HUES6 (cell line): ENCODE results near the gene HUWE1.
"Not testable (repeated sequence)": the region's sequence is repeated elsewhere in the genome, so short reads cannot be mapped to it uniquely, and the experiment has no call there.

Source experiments
- H3K27ac ChIP-seq: 2 replicates; pipeline ENCODE4 v1.7.0; 2013; ENCODE audit warnings: low read depth, mild to moderate bottlenecking, low read length, inconsistent platforms
- H3K27me3 ChIP-seq: 2 replicates; pipeline ENCODE4 v1.6.1; 2013; ENCODE audit warnings: low read length; ENCODE audit not compliant: control insufficient read depth, insufficient read depth
- H3K36me3 ChIP-seq: 2 replicates; pipeline ENCODE4 v1.6.1; 2013; ENCODE audit warnings: low read length; ENCODE audit not compliant: control insufficient read depth, insufficient read depth
- H3K4me1 ChIP-seq: 2 replicates; pipeline ENCODE4 v1.6.1; 2013; ENCODE audit warnings: low read length; ENCODE audit not compliant: control insufficient read depth, insufficient read depth
- H3K4me3 ChIP-seq: 2 replicates; pipeline ENCODE4 v1.5.1; 2013; ENCODE audit warnings: low read depth, low read length
- H3K9ac ChIP-seq: one replicate; pipeline ENCODE4 v1.6.1; 2013; ENCODE audit warnings: mild to moderate bottlenecking, low read length
- H3K9me3 ChIP-seq: 2 replicates; pipeline ENCODE4 v1.6.1; 2013; ENCODE audit warnings: low read depth, low read length; ENCODE audit not compliant: control insufficient read depth, insufficient read depth

Gene HUWE1

DNA sequence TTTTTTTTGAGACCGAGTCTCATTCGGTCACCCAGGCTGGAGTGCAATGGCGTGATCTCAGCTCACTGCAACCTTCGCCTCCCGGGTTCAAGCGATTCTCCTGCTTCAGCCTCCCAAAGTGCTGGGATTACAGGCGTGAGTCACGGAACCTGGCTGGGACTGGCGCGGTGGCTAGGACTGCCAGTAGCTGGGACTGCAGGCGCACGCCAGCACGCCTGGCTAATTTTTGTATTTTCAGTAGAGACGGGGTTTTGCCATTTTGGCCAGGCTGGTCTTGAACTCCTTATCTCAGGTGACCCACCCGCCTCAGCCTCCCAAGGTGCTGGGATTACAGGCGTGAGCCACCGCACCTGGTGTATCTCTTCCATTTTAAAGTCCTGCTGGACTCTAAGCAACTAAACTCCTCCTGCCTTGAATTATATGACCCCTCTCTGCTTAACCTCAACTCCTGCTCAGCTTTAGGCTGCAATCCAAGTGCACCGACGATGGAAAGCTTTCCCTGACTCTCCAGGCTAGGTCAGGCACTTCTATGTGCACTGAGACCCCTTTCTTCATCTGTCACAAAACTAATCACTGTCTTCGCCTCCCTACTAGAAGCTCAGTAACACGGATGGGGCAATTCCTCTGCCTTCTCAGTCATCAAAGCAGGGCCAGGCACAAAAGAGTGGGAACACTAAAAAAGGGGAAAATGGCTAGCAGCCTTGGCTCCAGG, 155.1 kb downstream of the HUWE1 start:
- H3K4me1 ChIP-seq, H3K4me3 ChIP-seq, H3K9ac ChIP-seq, H3K27me3 ChIP-seq, H3K27ac ChIP-seq: not testable (repeated sequence)
- Histone ChIP-seq H3K36me3 (peaks cover 37% of the 10 kb centered on the region), H3K9me3 (peaks cover 42% of the 10 kb centered on the region)

- Histone ChIP-seq H3K27me3 (no peaks in the 10 kb centered on the region; the same call in 1 of the 2 replicates), H3K9me3 (peaks cover 37% of the 10 kb centered on the region), H3K4me3 (no peak overlapping the region), H3K4me1 (no peaks in the 10 kb centered on the region), H3K27ac (no peak overlapping the region), H3K9ac (no peak overlapping the region), H3K36me3 (no peaks in the 10 kb centered on the region)
Measured at GRCh38 chrX:53526999-53527398, 159.5 kb downstream of the HUWE1 start.

DNA sequence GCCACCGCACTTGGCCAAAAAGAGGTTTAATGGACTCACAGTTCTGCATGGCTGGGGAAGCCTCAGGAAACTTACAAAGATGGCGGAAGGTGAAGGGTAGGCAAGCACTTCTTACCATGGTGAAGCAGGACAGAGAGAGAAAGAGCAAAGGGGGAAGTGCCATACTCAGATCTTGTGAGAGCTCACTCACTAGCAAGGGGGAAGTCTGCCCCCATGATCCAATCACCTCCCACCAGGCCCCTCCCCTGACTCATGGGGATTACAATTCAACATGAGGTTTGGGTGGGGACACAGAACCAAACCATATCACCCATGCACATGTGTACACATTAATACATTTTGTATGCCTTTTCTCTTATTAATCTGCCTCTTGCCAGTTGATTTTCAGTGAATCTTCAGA, 175.2 kb downstream of the HUWE1 start:
- H3K36me3 ChIP-seq: no peaks in the 10 kb centered on the region
- no peak overlapping the region for H3K4me3 ChIP-seq
- peaks cover 9% of the 10 kb centered on the region; the same call in 1 of the 2 replicates for H3K9me3 ChIP-seq
- H3K4me1 ChIP-seq: no peaks in the 10 kb centered on the region
- no peak overlapping the region for H3K27ac ChIP-seq
- no peaks in the 10 kb centered on the region for H3K27me3 ChIP-seq
- H3K9ac ChIP-seq: no peak overlapping the region

- H3K9ac ChIP-seq, H3K36me3 ChIP-seq, H3K27ac ChIP-seq, H3K27me3 ChIP-seq, H3K4me1 ChIP-seq, H3K4me3 ChIP-seq: not testable (repeated sequence)
- H3K9me3 ChIP-seq: peaks cover 15% of the 10 kb centered on the region
Measured at GRCh38 chrX:53504035-53504434, 182.5 kb downstream of the HUWE1 start.

- no peak overlapping the region for H3K4me3 ChIP-seq
- H3K36me3 ChIP-seq: no peaks in the 10 kb centered on the region
- no peaks in the 10 kb centered on the region for H3K4me1 ChIP-seq
- no peak overlapping the region for H3K9ac ChIP-seq
- peaks cover 2% of the 10 kb centered on the region; the same call in 1 of the 2 replicates for H3K9me3 ChIP-seq
- no peaks in the 10 kb centered on the region for H3K27me3 ChIP-seq
- H3K27ac ChIP-seq: no peak overlapping the region
Measured at GRCh38 chrX:53494436-53494835, 192.1 kb downstream of the HUWE1 start.

DNA sequence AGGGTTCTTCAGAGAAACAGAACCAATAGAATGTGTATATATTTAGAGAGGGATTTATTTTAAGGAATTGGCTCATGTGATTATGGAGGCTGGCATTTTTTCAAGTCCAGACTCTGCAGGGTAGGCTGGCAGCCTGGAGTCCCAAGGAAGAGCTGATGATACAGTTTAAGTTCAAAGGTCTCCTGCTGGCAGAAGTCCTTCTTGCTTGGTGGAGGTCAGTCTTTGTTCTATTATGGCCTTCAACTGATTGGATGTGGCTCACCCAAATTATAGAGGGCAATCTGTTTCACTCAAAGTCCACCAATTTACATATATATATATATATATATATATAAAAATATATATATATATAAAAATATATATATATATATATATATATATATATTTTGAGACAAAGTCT, 200.2 kb downstream of the HUWE1 start:
- no peaks in the 10 kb centered on the region for H3K36me3 ChIP-seq
- H3K27me3 ChIP-seq: peaks cover 4% of the 10 kb centered on the region; the same call in 1 of the 2 replicates
- H3K4me3 ChIP-seq: no peak overlapping the region
- H3K9me3 ChIP-seq: peaks cover 8% of the 10 kb centered on the region; the same call in 1 of the 2 replicates
- H3K4me1 ChIP-seq: no peaks in the 10 kb centered on the region
- H3K27ac ChIP-seq: no peak overlapping the region
- H3K9ac ChIP-seq: no peak overlapping the region

DNA sequence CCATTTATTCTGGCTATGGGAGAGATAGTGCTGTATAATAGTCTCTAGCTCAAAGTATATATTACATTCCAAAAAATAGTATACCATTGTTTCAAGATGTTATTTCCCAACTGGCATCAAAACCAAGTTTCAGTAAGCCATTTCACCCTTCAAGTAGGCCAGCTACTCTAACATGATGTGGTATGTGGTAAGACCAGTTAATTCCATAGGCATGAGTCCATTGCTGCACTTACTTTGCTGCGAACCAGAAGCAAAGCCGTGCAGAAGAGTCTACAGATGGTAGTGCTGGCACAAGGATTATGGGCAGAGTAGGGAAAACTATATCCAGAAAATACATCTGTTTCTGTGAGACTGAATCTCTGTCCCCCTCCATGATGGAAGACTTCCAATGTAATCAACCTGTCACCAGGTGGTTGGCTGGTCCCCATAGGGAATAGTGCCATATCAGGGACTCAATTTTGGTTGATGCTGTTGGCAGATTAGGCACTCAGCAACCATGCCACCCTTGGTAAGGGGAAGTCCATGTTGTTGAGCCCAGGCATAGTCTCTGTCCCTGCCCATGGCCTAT, 202.6 kb downstream of the HUWE1 start:
- Histone ChIP-seq H3K9me3 (peaks cover 12% of the 10 kb centered on the region; the same call in 1 of the 2 replicates), H3K4me1 (peaks cover 4% of the 10 kb centered on the region), H3K4me3 (no peak overlapping the region), H3K27ac (no peak overlapping the region), H3K9ac (no peak overlapping the region), H3K27me3 (peaks cover 4% of the 10 kb centered on the region; the same call in 1 of the 2 replicates), H3K36me3 (no peaks in the 10 kb centered on the region)

GRCh38 chrX:53483416-53483815, 203.1 kb downstream of the HUWE1 start:
- peaks cover 9% of the 10 kb centered on the region; the same call in 1 of the 2 replicates for H3K9me3 ChIP-seq
- H3K27me3 ChIP-seq: peaks cover 4% of the 10 kb centered on the region; the same call in 1 of the 2 replicates
- no peak overlapping the region for H3K9ac ChIP-seq
- no peak overlapping the region for H3K27ac ChIP-seq
- no peak overlapping the region for H3K4me3 ChIP-seq
- no peaks in the 10 kb centered on the region for H3K36me3 ChIP-seq
- H3K4me1 ChIP-seq: peaks cover 4% of the 10 kb centered on the region
